Activated naive CD8-positive, alpha-beta T cell treated with anti-CD3 and anti-CD28 coated beads, Interleukin-2, amount 10 ng/mL, durations not matched to agents 7 days and 5 days (primary cell): Measurements from ENCODE around the gene BRAP. TPM values are rescaled to one million over a fixed set of nuclear protein-coding genes. Genes with fewer than 3 reads are reported as not detected.
"Not testable (repeated sequence)": the region's sequence is repeated elsewhere in the genome, so short reads cannot be mapped to it uniquely, and the experiment has no call there.

Experiments
- ATAC-seq: fragments of 150-1000 bp; cut with Tn5 transposase; one replicate; pipeline ENCODE4 v1.10.0; 2021; ENCODE audit warnings: low read depth, moderate library complexity
- POLR2A ChIA-PET: fragments of 350-600 bp; sonication (Branson Sonifier 250); formaldehyde crosslinking; loops from one replicate; lab custom pipeline; 2021; ENCODE audit warnings: antibody characterized with exemption; lab: Charles Lee
- DNase-seq: peaks from one replicate; pipeline ENCODE4 v3.0.0; 2021
- H3K27ac Mint-ChIP-seq: one replicate; pipeline ENCODE4 v1.8.0; 2022; ENCODE audit warnings: mild to moderate bottlenecking, mixed read lengths
- H3K27me3 Mint-ChIP-seq: one replicate; pipeline ENCODE4 v1.8.0; 2022; ENCODE audit warnings: mild to moderate bottlenecking, moderate library complexity, mixed read lengths
- H3K36me3 Mint-ChIP-seq: one replicate; pipeline ENCODE4 v1.8.0; 2021; ENCODE audit warnings: mild to moderate bottlenecking, mixed read lengths
- H3K4me1 Mint-ChIP-seq: one replicate; pipeline ENCODE4 v1.8.0; 2021; ENCODE audit warnings: mixed read lengths
- H3K4me3 Mint-ChIP-seq: one replicate; pipeline ENCODE4 v1.8.0; 2022; ENCODE audit warnings: mild to moderate bottlenecking, moderate library complexity, mixed read lengths
- H3K9me3 Mint-ChIP-seq: one replicate; pipeline ENCODE4 v1.8.0; 2021; ENCODE audit warnings: mixed read lengths
- total RNA-seq, 2 experiments: library from RNA; stranded (reverse); gene quantifications; one replicate each; pipeline ENCODE4 v1.2.3, GENCODE V29; 2021

BRAP gene, protein sequence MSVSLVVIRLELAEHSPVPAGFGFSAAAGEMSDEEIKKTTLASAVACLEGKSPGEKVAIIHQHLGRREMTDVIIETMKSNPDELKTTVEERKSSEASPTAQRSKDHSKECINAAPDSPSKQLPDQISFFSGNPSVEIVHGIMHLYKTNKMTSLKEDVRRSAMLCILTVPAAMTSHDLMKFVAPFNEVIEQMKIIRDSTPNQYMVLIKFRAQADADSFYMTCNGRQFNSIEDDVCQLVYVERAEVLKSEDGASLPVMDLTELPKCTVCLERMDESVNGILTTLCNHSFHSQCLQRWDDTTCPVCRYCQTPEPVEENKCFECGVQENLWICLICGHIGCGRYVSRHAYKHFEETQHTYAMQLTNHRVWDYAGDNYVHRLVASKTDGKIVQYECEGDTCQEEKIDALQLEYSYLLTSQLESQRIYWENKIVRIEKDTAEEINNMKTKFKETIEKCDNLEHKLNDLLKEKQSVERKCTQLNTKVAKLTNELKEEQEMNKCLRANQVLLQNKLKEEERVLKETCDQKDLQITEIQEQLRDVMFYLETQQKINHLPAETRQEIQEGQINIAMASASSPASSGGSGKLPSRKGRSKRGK
- total RNA-seq = 10 to 100 TPM; 21.1 to 21.6 TPM

DNA sequence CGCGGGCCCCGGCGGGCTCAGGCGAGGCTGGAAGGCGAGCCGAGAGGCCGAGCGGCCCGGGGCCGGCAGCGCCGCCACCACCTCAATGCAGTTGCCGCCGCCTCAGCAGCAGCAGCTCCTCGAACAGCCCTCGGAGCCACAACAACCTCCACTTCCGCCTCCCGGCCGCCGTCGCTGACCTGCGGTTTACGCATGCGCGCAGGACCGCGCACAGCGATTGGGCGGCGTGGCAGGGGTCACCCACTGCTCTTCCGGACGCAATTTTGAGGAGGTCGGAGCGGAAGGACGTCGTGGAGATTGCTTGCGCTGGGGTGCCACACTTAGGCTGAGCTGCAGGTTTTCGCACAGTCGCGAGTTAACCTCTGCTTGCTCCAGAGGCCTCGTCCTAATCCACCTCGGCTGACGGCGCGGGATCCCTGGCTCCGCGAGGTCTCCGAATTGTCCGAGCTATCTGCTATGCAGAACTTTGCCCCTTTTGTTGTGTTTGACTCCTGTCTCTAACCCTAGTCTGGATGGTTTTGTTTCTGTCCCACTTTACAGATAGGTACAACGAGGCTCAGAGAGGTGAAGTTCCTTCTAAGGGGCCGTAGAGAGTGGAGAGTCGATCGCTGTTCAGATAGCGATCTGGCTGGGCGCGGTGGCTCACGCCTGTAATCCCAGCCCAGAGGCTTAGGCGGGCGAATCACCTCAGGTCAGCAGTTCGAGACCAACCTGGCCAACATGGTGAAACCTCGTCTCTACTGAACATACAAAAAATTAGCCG, at the start of gene BRAP, which contains the start of gene ACAD10:
Gene BRAP (minus strand): TSS at position 146 of the 763 bp plus-strand sequence. CDS start 164 bp downstream, outside the sequence.
Gene ACAD10 (plus strand): TSS at position 243 of the 763 bp plus-strand sequence. CDS start 6,657 bp downstream, outside the sequence.
- Mint-ChIP-seq H3K27ac (peak within 1 kb of the TSS; percentile 96), H3K27me3 (no peaks in the 10 kb centered on the region), H3K9me3 (no peaks in the 10 kb centered on the region), H3K4me1 (peaks cover 28% of the 10 kb centered on the region), H3K36me3 (peaks cover 9% of the 10 kb centered on the region), H3K4me3 (peak within 1 kb of the TSS; percentile 91)
- DNase-seq = peak; percentile 97
- peak; percentile 97 for ATAC-seq
- POLR2A ChIA-PET = interaction anchor here (0.7 to 1.6 kb wide), 10 partner anchors 9 to 424 kb away, joined by 3 to 9 read pairs (median 6); partner anchors contain the start of genes ATXN2 and MAPKAPK5

DNA sequence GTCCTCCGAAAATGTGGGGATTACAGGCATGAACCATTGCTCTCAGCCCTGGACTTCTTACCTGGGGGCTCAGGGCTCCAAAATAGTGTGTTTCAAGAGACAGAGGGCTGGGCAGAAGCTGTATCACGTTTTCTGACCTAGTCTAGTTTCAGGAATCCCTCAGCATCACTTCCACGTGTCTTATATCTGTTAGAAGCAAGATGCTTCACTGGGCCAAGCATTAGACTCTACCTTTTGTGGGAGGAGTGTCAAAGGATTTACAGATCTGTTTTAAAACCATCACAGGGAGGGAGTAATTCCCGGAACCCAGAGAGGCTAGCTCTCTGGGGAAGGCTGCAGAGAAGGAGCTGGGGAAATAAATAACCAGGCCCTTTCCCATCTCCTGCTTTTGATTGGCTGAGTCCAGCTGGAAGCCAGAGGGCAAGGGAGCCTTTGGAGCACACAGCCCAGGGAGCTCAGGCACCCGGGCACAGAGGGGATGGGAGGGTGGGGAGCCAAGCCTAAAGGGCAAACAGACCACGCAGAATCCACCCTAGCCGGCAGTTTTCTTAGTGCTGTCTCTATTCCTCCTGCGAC, 47.7 kb upstream of the BRAP start:
- no peaks in the 10 kb centered on the region for H3K27me3 Mint-ChIP-seq
- POLR2A ChIA-PET = no interaction called here
- H3K36me3 Mint-ChIP-seq = peaks cover 12% of the 10 kb centered on the region
- no peak overlapping the region for H3K4me3 Mint-ChIP-seq
- H3K9me3 Mint-ChIP-seq = no peaks in the 10 kb centered on the region
- ATAC-seq (no peak), DNase-seq (no peak)
- no peaks in the 10 kb centered on the region for H3K4me1 Mint-ChIP-seq
- no peak overlapping the region for H3K27ac Mint-ChIP-seq

DNA sequence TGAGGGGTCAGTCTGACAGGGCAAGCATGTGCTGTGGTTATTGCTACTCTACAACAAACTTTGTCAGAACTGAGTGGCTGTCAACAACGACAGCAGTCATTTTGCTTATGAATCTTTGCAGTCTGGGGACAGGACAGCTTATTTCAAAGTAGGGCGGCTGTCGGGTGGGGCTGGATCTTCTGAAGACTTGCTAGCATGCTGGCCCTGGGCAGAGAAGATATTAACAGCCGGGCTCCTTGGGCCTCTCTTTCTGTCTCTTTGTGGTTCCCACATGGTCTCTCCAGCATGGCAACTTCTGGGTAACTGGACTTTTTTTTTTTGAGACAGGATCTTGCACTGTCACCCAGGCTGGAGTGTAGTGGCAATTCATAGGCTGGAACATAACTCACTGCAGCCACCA, 47.0 kb upstream of the BRAP start:
- ATAC-seq (no peak), DNase-seq (no peak)
- no peak overlapping the region for H3K4me3 Mint-ChIP-seq
- POLR2A ChIA-PET = no interaction called here
- no peaks in the 10 kb centered on the region for H3K27me3 Mint-ChIP-seq
- H3K9me3 Mint-ChIP-seq = no peaks in the 10 kb centered on the region
- peaks cover 12% of the 10 kb centered on the region for H3K36me3 Mint-ChIP-seq
- H3K4me1 Mint-ChIP-seq = no peaks in the 10 kb centered on the region
- H3K27ac Mint-ChIP-seq = no peak overlapping the region

DNA sequence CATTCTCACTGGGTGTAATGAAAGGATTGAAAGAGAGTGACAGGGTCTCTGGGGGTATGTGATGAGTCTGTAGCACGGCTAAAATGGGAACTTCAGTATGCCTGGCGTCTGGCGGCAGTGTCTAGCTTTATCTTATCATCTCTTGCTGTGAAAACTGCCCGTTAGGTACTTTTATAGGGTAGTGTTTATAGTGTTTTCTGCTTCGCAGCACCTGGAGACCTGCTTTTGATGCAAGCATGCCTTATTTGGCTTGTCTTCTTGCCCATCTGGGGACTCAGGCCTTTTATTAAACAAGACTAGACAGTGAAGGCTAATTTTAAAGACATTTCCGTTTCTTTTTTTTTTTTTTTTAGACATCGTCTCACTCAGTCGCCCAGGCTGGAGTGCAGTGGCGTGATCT, 44.7 kb upstream of the BRAP start:
- Mint-ChIP-seq H3K4me1 (no peaks in the 10 kb centered on the region), H3K36me3 (peaks cover 9% of the 10 kb centered on the region), H3K27me3 (no peaks in the 10 kb centered on the region), H3K4me3 (no peak overlapping the region), H3K9me3 (no peaks in the 10 kb centered on the region), H3K27ac (no peak overlapping the region)
- POLR2A ChIA-PET = no interaction called here
- no peak for ATAC-seq
- no peak for DNase-seq

DNA sequence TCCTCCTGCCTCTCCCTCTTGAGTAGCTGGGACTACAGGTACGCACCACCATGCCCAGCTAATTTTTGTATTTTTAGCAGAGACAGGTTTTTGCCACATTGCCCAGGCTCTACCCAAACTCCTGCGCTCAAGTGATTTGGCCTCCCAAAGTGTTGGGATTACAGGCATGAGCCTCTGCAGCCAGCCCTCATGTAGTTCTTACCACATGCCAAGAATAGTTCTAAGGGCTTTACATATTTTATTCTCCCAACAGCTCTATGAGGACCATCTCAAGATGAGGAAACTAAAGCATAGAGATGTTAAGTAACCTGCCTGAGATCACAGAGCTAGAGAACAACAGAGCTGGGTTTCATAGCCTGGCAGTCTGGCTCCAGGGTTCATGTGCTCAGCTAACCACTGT, 43.0 kb upstream of the BRAP start:
- no peak overlapping the region for H3K27ac Mint-ChIP-seq
- H3K27me3 Mint-ChIP-seq = no peaks in the 10 kb centered on the region
- DNase-seq = no peak
- POLR2A ChIA-PET = no interaction called here
- peaks cover 8% of the 10 kb centered on the region for H3K36me3 Mint-ChIP-seq
- H3K4me1 Mint-ChIP-seq = no peaks in the 10 kb centered on the region
- no peaks in the 10 kb centered on the region for H3K9me3 Mint-ChIP-seq
- ATAC-seq = no peak
- no peak overlapping the region for H3K4me3 Mint-ChIP-seq

DNA sequence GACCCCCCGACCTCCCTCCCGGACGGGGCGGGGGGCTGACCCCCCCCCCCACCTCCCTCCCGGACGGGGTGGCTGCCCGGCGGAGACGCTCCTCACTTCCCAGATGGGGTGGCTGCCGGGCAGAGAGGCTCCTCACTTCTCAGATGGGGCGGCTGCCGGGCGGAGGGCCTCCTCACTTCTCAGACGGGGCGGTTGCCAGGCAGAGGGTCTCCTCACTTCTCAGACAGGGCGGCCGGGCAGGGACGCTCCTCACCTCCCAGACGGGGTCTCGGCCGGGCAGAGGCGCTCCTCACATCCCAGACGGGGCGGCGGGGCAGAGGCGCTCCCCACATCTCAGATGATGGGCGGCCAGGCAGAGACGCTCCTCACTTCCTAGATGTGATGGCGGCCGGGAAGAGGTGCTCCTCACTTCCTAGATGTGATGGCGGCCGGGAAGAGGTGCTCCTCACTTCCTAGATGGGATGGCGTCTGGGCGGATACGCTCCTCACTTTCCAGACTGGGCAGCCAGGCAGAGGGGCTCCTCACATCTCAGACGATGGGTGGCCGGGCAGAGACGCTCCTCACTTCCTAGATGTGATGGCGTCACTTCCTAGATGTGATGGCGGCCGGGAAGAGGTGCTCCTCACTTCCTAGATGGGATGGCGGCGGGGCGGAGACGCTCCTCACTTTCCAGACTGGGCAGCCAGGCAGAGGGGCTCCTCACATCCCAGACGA, 38.0 kb upstream of the BRAP start:
- H3K9me3 Mint-ChIP-seq, DNase-seq, H3K4me1 Mint-ChIP-seq, H3K4me3 Mint-ChIP-seq, H3K27me3 Mint-ChIP-seq, ATAC-seq, POLR2A ChIA-PET, H3K27ac Mint-ChIP-seq: not testable (repeated sequence)
- peaks cover 10% of the 10 kb centered on the region for H3K36me3 Mint-ChIP-seq

DNA sequence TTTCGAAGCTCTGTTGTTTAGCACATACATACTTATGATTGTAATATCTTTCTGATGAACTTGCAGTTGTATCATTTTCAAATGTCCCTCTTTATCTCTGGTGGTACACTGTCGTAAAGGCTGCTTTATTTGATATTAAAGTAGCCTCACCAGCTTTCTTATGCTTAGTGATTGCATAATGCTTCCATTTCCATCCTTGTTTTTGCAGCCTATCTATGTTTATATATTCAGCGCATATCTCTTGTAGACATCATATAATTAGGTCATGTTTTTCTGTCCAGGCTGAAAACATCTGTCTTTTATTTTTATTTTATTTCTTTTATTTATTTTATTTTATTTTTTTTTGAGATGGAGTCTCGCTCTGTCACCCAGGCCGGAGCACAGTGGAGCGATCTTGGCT, 34.7 kb upstream of the BRAP start:
- H3K27ac Mint-ChIP-seq = no peak overlapping the region
- peaks cover 13% of the 10 kb centered on the region for H3K36me3 Mint-ChIP-seq
- H3K9me3 Mint-ChIP-seq = no peaks in the 10 kb centered on the region
- H3K27me3 Mint-ChIP-seq = no peaks in the 10 kb centered on the region
- no peak overlapping the region for H3K4me3 Mint-ChIP-seq
- POLR2A ChIA-PET = no interaction called here
- H3K4me1 Mint-ChIP-seq = no peaks in the 10 kb centered on the region
- ATAC-seq (no peak), DNase-seq (no peak)

DNA sequence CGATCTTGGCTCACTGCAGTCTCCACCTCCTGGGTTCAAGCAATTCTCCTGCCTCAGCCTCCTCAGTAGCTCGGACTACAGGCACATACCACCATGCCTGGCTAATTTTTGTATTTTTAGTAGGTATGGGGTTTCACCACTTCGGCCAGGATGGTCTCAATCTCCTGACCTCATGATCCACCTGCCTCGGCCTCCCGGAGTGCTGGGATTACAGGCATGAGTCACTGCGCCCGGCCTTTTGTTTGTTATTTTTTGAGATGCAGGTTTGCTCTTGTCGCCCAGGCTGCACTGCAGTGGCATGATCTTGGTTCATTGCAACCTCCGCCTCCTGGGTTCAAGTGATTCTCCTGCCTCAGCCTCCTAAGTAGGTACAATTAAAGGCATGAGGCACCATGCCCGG, 33.6 kb upstream of the BRAP start:
- peaks cover 13% of the 10 kb centered on the region for H3K36me3 Mint-ChIP-seq
- DNase-seq, H3K4me3 Mint-ChIP-seq, H3K27me3 Mint-ChIP-seq, H3K27ac Mint-ChIP-seq, H3K9me3 Mint-ChIP-seq, H3K4me1 Mint-ChIP-seq, ATAC-seq, POLR2A ChIA-PET: not testable (repeated sequence)

DNA sequence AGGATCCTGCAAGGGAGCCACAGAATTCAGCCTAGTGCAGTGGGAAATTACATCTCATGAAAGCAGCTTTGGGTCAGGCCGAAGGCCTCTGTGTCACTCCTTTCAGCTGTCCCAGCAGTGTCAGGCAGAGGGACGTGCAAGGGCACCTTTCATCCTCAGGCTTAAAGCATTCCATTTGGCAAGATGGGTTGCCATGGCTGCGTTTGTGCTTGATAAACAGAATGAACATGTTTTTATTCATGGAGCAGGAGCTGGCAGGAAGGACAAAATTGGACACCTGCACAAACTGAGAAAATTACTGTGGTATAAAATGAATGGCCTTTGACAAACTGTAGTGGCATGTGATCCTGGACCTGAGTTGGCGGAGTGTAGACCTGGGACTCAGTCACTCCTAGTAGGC, 29.5 kb upstream of the BRAP start:
- no peaks in the 10 kb centered on the region for H3K9me3 Mint-ChIP-seq
- POLR2A ChIA-PET = no interaction called here
- H3K36me3 Mint-ChIP-seq = peaks cover 6% of the 10 kb centered on the region
- H3K27ac Mint-ChIP-seq = no peak overlapping the region
- H3K27me3 Mint-ChIP-seq = no peaks in the 10 kb centered on the region
- DNase-seq = no peak
- H3K4me1 Mint-ChIP-seq = no peaks in the 10 kb centered on the region
- no peak for ATAC-seq
- H3K4me3 Mint-ChIP-seq = no peak overlapping the region

DNA sequence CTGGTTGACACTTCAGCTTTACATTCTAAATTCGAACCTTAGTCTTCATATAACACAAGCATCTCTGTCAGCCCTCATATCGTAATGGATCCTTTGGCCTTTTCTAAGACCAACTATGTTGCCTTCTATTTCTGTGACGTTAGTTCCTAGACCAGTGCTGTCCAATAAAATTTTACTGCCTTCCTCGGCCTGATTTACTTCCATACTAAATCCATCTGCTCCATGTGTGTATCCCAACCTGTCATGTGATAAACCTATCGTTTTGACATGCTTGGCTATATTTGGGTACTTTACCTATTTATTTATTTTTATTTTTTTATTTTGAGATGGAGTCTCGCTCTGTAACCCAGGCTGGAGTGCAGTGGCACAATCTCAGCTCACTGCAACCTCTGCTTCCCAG, 20.4 kb upstream of the BRAP start:
- DNase-seq = no peak
- H3K9me3 Mint-ChIP-seq = no peaks in the 10 kb centered on the region
- H3K27me3 Mint-ChIP-seq = no peaks in the 10 kb centered on the region
- no peak for ATAC-seq
- no peak overlapping the region for H3K4me3 Mint-ChIP-seq
- H3K27ac Mint-ChIP-seq = no peak overlapping the region
- POLR2A ChIA-PET = no interaction called here
- H3K36me3 Mint-ChIP-seq = peaks cover 5% of the 10 kb centered on the region
- H3K4me1 Mint-ChIP-seq = peaks cover 1% of the 10 kb centered on the region

DNA sequence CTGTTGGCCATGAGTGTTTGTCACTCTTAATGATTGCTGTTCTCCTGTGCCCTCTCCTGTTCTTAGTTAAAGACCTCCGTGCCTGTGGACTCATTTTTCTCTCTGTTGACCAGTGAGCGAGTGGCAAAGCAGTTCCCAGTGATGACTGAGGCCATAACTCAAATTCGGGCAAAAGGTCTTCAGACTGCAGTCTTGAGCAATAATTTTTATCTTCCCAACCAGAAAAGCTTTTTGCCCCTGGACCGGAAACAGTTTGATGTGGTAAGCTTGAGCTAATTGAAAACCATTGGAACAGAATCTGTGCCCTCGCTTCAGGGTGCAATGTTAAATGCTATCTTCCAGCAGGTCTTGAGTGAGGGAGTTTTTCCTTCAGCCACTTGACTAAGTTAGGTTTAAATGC, 19.9 kb upstream of the BRAP start:
- POLR2A ChIA-PET = interaction anchor here (0.7 kb wide), 1 partner anchor 338 kb away, joined by 3 read pairs; no protein-coding TSS in a partner anchor
- peaks cover 5% of the 10 kb centered on the region for H3K36me3 Mint-ChIP-seq
- no peak for ATAC-seq

DNA sequence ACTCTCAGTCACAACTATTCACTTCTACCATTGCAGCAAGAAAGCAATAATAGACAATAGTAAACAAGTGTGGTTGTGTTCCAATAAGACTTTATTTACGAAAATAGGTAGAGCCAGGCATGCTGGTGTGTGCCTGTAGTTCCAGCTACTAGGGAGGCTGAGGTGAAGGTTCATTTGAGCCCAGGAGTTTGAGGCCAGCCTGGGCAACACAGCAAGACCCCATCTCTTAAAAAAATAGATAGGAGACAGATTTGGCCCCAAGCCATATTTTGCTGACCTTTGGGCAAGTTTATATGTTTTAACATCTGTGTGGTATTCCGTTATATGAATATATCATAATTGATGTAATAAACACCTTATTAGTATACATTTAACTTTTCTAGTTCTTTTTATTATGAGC, 14.2 kb upstream of the BRAP start:
- no peak overlapping the region for H3K27ac Mint-ChIP-seq
- DNase-seq = no peak
- H3K27me3 Mint-ChIP-seq = no peaks in the 10 kb centered on the region
- no peak for ATAC-seq
- no peaks in the 10 kb centered on the region for H3K9me3 Mint-ChIP-seq
- no peak overlapping the region for H3K4me3 Mint-ChIP-seq
- POLR2A ChIA-PET = no interaction called here
- no peaks in the 10 kb centered on the region for H3K4me1 Mint-ChIP-seq
- H3K36me3 Mint-ChIP-seq = peaks cover 13% of the 10 kb centered on the region

More for the DNA sequence above, 19.9 kb upstream of the BRAP start:
- no peaks in the 10 kb centered on the region for H3K27me3 Mint-ChIP-seq
- no peaks in the 10 kb centered on the region for H3K9me3 Mint-ChIP-seq
- H3K27ac Mint-ChIP-seq = no peak overlapping the region
- no peak overlapping the region for H3K4me3 Mint-ChIP-seq
- H3K4me1 Mint-ChIP-seq = peaks cover 1% of the 10 kb centered on the region
- no peak for DNase-seq
